NCI-H1048 (cell line): ENCODE measurements around the gene TMEM53.

ENCODE experiments used
- DNase-seq: peaks from one replicate; lab custom pipeline; 2025; lab: John Stamatoyannopoulos, UW

TMEM53 gene

DNA sequence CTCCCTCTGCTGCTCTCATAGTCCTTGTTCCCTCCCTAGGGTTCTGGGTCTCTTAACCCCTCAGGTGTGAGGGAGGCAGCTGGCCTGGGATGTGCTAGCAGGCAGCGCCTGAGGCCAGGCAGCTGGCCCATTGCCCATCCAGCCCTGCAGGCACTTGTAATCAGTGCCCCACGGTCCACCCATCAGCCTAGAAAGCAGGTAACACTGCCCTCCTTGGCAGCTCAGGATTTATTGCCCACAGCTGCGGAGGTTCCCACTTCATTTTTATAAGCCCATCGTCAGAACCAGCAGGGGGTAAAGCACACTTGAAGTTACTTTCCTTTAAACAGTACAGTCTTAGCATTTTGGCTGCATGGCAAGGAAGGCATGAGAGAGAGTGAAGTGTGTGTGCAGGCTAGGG, 70.6 kb downstream of the TMEM53 start:
- DNase-seq: no peak
